ENCODE results near the gene KMO. TPM values are rescaled to one million over a fixed set of nuclear protein-coding genes. Genes with fewer than 3 reads are reported as not detected.
A peak's percentile ranks its signal among the peaks of the same experiment; 100 is the strongest.

Gene KMO
- total and polyA plus RNA-seq, 2 of the 13 experiments (the other 11 are each of a cell fraction or from before 2014, with no cell fraction given): 0.01 TPM; not detected in 1

DNA sequence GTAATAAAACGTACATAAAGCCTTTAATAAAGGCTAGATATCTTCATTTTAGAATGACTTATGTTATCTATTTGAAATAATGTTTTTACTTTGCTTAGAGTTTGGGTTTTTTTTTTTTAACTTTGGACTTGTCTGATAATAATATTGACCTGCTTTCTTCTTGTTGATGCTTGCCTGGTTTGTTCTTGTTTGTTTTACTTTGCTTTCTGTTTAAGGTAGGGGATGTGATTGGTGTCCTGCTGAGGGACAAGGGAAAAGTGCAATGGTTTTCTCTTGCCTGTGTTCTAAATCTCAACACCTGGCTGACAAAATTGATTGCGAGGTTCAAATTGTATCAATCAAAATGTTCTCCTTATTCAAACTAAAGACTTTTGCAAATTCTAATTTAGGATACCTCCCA, 10.5 kb upstream of the KMO start (continued):
- TF ChIP-seq PHB2 (IDR thresholded peaks at IDR 0.05; ENCODE audit: partially characterized antibody) (no peak), ZNF749 (CRISPR knock-in tag; IDR thresholded peaks at IDR 0.05; ENCODE audit: borderline replicate concordance) (no peak), ZNF20 (CRISPR knock-in tag; IDR thresholded peaks at IDR 0.05) (no peak), GATAD2A (CRISPR knock-in tag; IDR thresholded peaks at IDR 0.05) (peak; percentile 25; the same call in 1 of the 2 replicates), FOXK2 (IDR thresholded peaks at IDR 0.05) (0 out of 2 replicates have a peak, but pooled peaks have one; percentile 56), ZNF546 (CRISPR knock-in tag; conservative IDR thresholded peaks at IDR 0.05) (no peak), MAZ (IDR thresholded peaks at IDR 0.05; ENCODE audit: borderline replicate concordance, low read depth, low read length) (no peak), MAZ (CRISPR knock-in tag; IDR thresholded peaks at IDR 0.05; ENCODE audit: low read depth) (no peak), CBX1 (IDR thresholded peaks at IDR 0.05; ENCODE audit: low read depth) (no peak), ZNF746 (CRISPR knock-in tag; IDR thresholded peaks at IDR 0.05) (no peak), EP300 (IDR thresholded peaks at IDR 0.05; ENCODE audit: low read depth in 2 of 2, low read length in 2 of 2) (peak in 1 of 2 experiments; percentile 20; a peak in 1 of 4 replicates), EP300 (CRISPR knock-in tag; IDR thresholded peaks at IDR 0.05; ENCODE audit: borderline replicate concordance) (no peak), RBFOX2 (IDR thresholded peaks at IDR 0.05; ENCODE audit: low read depth, low read length) (no peak), PREB (CRISPR knock-in tag; IDR thresholded peaks at IDR 0.05) (no peak), SCMH1 (CRISPR knock-in tag; IDR thresholded peaks at IDR 0.05; ENCODE audit: borderline replicate concordance) (no peak), MZF1 (CRISPR knock-in tag; IDR thresholded peaks at IDR 0.05; ENCODE audit: borderline replicate concordance) (no peak), FOXK1 (CRISPR knock-in tag; IDR thresholded peaks at IDR 0.05; ENCODE audit: borderline replicate concordance, low read depth) (no peak), KLF15 (CRISPR knock-in tag; IDR thresholded peaks at IDR 0.05; ENCODE audit: borderline replicate concordance) (no peak)
- TF ChIP-seq, protein P1, sequence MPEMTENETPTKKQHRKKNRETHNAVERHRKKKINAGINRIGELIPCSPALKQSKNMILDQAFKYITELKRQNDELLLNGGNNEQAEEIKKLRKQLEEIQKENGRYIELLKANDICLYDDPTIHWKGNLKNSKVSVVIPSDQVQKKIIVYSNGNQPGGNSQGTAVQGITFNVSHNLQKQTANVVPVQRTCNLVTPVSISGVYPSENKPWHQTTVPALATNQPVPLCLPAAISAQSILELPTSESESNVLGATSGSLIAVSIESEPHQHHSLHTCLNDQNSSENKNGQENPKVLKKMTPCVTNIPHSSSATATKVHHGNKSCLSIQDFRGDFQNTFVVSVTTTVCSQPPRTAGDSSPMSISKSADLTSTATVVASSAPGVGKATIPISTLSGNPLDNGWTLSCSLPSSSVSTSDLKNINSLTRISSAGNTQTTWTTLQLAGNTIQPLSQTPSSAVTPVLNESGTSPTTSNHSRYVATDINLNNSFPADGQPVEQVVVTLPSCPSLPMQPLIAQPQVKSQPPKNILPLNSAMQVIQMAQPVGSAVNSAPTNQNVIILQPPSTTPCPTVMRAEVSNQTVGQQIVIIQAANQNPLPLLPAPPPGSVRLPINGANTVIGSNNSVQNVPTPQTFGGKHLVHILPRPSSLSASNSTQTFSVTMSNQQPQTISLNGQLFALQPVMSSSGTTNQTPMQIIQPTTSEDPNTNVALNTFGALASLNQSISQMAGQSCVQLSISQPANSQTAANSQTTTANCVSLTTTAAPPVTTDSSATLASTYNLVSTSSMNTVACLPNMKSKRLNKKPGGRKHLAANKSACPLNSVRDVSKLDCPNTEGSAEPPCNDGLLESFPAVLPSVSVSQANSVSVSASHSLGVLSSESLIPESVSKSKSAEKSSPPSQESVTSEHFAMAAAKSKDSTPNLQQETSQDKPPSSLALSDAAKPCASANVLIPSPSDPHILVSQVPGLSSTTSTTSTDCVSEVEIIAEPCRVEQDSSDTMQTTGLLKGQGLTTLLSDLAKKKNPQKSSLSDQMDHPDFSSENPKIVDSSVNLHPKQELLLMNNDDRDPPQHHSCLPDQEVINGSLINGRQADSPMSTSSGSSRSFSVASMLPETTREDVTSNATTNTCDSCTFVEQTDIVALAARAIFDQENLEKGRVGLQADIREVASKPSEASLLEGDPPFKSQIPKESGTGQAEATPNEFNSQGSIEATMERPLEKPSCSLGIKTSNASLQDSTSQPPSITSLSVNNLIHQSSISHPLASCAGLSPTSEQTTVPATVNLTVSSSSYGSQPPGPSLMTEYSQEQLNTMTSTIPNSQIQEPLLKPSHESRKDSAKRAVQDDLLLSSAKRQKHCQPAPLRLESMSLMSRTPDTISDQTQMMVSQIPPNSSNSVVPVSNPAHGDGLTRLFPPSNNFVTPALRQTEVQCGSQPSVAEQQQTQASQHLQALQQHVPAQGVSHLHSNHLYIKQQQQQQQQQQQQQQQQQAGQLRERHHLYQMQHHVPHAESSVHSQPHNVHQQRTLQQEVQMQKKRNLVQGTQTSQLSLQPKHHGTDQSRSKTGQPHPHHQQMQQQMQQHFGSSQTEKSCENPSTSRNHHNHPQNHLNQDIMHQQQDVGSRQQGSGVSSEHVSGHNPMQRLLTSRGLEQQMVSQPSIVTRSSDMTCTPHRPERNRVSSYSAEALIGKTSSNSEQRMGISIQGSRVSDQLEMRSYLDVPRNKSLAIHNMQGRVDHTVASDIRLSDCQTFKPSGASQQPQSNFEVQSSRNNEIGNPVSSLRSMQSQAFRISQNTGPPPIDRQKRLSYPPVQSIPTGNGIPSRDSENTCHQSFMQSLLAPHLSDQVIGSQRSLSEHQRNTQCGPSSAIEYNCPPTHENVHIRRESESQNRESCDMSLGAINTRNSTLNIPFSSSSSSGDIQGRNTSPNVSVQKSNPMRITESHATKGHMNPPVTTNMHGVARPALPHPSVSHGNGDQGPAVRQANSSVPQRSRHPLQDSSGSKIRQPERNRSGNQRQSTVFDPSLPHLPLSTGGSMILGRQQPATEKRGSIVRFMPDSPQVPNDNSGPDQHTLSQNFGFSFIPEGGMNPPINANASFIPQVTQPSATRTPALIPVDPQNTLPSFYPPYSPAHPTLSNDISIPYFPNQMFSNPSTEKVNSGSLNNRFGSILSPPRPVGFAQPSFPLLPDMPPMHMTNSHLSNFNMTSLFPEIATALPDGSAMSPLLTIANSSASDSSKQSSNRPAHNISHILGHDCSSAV (CRISPR knock-in tag; IDR thresholded peaks at IDR 0.05; ENCODE audit: borderline replicate concordance): no peak
- TF ChIP-seq, protein P2, sequence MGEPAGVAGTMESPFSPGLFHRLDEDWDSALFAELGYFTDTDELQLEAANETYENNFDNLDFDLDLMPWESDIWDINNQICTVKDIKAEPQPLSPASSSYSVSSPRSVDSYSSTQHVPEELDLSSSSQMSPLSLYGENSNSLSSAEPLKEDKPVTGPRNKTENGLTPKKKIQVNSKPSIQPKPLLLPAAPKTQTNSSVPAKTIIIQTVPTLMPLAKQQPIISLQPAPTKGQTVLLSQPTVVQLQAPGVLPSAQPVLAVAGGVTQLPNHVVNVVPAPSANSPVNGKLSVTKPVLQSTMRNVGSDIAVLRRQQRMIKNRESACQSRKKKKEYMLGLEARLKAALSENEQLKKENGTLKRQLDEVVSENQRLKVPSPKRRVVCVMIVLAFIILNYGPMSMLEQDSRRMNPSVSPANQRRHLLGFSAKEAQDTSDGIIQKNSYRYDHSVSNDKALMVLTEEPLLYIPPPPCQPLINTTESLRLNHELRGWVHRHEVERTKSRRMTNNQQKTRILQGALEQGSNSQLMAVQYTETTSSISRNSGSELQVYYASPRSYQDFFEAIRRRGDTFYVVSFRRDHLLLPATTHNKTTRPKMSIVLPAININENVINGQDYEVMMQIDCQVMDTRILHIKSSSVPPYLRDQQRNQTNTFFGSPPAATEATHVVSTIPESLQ (CRISPR knock-in tag; conservative IDR thresholded peaks at IDR 0.05): no peak

All from HepG2 (cell line).